ENCODE data around the gene MYCN.

Gene MYCN

DNA sequence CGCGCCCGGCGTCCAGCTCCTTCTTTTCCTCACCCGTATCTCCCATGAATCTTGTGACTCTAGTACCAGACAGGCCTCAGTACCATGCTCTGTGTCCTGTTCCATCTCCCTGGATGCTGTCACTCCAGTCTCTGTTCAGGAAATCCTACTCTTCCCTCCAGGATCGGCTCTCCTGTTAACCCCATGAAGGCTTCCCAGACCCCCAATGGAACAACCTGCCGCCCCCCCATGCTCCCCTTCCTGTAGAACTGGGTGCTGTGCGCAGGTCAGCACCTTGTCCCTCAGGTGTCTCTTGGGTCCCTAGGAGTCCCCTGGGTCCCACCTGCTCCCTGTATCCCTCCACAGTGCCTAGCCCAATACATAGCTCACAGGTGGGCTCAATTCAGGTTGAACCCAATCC, 41.3 kb downstream of the MYCN start:
- DNase-seq, result no peak

- no peak for DNase-seq
These were observed 42.1 kb downstream of the MYCN start for GRCh38 chr2:15982285-15983044.

DNA sequence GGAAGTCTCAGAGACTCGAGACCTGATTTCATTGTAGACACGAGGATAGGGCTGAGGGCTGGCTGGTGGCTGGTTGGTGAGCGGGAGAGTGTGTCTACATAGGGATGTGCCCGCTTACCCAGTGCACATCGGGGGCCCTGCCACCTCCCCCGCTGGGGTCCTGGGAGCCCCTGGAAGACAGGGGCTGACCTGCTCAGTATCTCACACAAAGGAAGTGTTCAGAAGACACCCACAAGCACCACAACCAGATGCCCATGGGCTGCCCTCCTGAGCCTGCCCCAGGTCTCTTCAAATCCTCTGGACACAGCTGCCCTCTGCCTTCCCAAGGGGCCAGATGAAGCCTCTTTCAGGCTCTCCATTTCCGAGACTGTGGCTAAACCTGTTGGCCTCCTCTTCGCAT, 43.1 kb downstream of the MYCN start:
- DNase-seq, result no peak

- DNase-seq, result no peak
These were observed 44.3 kb downstream of the MYCN start for GRCh38 chr2:15984368-15985255.

DNA sequence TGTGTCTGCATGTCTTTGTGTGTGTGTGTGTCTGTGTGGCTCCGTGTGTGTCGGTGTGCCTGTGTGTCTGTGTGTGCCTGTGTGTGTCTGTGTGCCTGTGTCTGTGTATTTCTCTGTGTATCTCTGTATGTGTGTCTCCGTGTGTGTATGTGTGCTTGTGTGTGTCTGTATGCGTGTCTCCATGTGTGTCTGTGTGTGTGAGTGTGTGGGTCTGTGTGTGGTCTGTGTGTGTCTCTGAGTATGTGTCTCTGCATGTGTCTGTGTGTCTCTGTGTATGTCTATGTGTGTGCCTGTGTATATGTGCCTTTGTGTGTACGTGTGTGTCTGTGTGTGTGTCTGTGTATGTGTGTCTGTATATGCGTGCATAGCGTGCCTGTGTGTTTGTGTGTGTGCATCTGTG, 45.2 kb downstream of the MYCN start:
- no peak for DNase-seq

DNA sequence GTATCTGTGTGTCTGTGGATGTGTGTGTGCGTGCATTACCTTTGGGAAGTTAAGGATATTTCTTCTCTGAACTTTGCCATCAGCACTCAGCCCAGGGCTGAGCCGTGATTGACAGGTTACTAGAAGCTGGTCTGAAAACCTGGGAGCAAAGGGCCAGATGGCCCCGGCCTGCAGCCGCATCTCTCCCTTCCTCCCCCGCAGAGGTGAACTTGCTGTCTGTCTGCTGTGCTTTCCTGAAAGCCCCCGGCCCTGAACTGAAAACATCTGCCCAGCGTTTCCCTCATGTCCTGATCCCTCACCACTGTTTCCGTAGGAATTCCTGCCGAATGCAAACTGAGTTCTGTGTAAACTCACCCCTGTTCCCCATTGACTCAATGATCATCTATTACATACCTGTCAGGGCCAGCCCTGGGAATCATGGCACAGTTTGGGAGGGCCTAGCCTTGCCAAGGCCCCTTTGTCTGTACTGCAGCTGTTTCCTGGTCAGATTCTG, 45.8 kb downstream of the MYCN start:
- DNase-seq, result no peak

GRCh38 chr2:15986644-15987043, 46.3 kb downstream of the MYCN start:
- no peak for DNase-seq

- no peak for DNase-seq
These were observed 48.4 kb downstream of the MYCN start for GRCh38 chr2:15988733-15989132.

DNA sequence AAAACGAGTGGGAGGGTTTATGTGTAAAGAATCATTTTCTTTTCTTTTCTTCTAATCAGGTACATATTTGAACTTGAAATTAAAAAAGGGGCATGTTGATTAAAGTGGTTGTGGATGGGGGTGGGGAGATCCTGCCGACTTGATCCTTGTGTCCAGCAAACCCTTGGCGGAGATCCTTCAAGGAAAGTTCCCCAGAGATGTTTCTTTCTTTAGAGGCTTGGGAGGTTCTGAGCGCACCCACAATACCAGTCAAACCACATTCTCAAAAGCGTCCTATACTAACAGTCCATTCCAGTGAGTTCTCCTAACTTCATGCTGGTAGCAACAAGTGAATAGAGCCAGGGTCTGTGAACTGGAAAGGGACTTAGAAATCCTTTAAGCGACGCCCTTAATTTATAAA, 49.2 kb downstream of the MYCN start:
- no peak for DNase-seq

DNA sequence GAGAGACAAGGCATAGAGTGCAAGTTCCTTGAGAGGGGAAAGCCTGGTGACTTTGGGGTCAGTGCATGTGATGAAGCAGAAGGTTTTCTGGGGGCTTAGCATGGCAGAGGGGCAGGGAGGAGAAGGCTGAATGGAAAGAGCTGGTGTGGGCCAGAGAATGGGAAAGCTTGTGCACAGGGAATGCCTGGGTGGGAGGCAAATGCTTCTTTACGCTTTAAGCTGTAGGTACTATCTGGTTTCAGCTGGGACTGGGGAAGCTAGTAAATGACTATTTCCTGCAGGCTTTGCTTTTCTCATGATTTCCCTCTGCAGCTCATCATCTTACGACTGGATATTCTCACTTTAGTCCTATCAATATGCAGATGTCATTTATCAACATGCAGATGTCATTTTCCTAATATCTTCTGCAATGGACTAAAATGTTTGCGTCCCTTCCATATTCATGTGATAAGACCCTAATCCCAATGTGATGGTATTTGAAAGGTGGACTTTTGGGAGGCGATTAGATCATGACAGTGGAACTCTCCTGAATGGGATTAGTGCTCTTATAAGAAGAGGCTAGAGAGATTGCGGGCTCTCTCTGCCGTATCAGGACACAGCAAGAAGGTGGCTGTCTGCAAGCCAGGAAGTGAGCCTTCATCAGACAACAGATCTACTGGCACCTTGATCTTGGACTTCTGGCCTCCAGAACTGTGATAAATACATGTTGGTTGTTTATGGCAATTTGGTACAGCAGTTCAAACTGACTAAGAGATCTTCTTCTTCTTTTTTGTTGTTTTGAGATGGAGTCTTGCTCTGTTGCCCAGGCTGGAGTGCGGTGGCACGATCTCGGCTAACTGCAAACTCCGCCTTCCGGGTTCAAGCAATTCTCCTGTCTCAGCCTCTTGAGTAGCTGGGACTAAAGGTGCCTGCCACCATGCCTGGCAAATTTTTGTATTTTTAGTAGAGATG, 50.1 kb downstream of the MYCN start:
- DNase-seq, result no peak

DNA sequence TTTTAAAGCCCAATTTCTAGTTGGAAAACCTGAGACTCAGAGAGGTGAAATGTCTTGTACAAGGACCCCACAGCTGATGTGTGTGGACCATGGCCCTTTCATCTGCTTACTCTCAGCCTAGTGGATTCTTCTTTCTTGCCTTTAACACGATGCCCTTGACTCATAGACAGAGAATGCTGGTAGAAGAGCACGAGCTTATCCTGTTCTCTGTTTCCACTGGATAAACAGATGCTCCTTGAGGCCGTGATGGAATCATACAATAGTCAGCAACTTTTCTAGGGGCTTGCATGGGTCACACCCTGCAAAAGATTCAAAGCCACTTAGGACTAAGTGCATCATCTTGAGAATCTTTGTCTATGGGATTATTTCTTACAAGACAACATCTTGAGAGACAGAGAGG, 50.9 kb downstream of the MYCN start:
- no peak for DNase-seq

- no peak for DNase-seq
These were observed 52.3 kb downstream of the MYCN start for GRCh38 chr2:15992457-15993231.

- no peak for DNase-seq
These were observed 52.9 kb downstream of the MYCN start for GRCh38 chr2:15993232-15993610.

GRCh38 chr2:15993666-15994065, 53.3 kb downstream of the MYCN start:
- DNase-seq, result no peak

GRCh38 chr2:15995603-15996002, 55.3 kb downstream of the MYCN start:
- no peak for DNase-seq
